HG02610 (cell line): Measurements from ENCODE around the gene TIMD4.
"Not testable (repeated sequence)": the region's sequence is repeated elsewhere in the genome, so short reads cannot be mapped to it uniquely, and the experiment has no call there.

Source experiments
- ATAC-seq: cut with Tn5 transposase; IDR thresholded peaks from one replicate; pipeline ENCODE4 v1.9.1; 2021; ENCODE audit warnings: mild to moderate bottlenecking, moderate library complexity; ENCODE audit not compliant: unreplicated experiment

Gene TIMD4

DNA sequence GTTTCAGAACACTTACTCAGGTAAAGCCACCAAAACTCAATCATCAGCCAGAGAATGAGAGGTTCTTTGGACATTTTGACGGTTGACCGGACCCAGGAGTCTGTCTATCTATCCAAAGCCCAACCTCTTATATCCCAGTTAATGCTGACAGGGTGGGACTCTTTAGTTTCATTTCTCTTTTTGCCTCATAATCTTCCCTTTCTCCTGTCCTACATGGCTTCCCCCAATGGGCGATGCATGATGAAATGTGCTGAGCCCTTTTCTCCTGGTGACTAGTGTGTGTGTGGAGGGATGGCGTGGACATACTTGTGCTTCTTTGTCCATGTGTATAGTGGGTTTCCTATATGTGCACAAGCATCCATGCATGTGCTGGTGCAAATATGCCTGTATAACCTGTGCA, at the start of gene TIMD4:
TSS of gene TIMD4 (minus strand) at position 102 of the 400 bp plus-strand sequence. CDS start at position 74, 28 bp downstream.
- no peak for ATAC-seq

DNA sequence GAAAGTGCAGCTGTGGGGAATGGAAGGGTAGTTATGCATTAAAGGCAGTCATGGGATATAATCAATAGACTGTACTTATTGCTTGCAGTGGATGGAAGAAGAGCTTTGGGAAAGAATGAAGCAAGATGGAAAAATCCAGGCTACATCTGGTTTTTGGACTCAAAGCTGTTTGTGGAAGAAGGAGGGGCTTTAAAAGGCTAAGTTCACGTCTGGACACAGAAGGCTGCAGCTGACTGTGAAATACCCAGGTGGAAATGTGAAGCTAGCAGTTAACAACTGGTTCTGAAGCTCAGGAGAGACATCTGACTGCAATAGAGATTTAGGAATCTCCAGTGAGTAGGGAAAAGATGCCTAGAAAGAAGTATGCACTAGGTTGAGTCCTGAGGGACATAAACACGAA, 43.2 kb upstream of the TIMD4 start:
- no peak for ATAC-seq

DNA sequence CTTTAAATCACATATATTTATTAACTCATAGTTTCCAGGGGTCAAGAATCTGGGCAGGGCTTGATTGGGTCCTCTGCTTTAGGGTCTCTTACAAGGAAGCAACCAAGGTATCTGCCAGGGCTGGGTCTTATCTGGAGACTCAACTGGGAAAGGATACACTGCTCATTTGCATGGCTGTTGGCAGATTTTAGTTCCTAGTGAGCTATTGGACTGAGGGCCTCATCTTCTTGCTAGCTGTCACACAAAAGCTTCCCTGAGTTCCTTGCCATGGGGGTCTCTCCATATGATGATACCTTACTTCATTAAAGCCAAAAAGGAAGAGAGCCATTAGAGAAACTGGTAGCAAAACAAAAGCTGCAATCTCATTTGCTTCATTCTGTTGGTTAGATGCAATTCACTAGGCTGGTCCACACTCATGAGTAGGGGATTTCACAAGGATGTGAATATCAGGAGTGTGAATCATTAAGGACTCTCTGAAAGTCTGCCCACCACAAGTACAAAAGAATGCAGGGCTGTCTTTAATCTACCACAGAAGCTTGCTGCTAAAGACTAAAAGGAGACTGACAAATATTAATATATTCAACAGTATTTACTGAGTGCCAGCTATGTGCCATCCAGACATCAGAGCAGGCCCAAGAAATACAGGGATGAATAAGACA, 42.0 kb upstream of the TIMD4 start:
- ATAC-seq = peak; percentile 86

DNA sequence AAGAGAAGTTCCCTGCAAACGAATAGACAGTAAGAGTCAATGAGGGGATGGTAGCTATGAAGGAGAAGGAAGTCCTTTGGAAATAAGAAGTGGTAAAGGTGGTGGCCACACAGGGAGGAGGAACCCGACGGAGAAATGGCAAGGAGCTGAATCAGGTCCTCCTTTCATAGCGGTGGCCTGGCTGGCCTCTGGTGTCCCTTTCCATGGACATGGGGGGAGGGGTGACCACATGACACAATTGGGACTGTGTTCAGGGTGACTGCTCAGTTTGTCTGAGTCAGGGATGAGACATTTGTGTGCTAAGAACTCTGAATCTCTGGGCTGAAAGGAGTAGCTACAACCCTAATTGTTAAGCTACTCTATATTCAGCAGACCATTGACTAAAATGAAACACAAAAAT, 28.7 kb upstream of the TIMD4 start:
- ATAC-seq = no peak

DNA sequence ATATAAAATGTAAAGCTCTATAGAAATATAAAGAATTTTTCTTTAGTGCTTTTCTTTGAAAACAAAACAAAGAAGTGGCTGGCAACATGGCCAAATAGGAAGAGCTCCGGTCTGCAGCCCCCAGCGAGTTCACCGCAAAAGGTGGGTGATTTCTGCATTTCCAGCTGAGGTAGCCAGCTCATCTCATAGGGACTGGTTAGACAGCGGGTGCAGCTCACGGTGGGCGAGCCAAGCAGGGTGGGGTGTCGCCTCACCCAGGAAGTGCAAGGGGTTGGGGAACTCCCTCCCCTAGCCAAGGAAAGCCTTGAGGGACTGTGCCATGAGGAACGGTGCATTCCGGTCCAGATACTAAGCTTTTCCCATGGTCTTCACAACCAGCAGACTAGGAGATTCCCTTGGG, 21.0 kb upstream of the TIMD4 start:
- no peak for ATAC-seq

DNA sequence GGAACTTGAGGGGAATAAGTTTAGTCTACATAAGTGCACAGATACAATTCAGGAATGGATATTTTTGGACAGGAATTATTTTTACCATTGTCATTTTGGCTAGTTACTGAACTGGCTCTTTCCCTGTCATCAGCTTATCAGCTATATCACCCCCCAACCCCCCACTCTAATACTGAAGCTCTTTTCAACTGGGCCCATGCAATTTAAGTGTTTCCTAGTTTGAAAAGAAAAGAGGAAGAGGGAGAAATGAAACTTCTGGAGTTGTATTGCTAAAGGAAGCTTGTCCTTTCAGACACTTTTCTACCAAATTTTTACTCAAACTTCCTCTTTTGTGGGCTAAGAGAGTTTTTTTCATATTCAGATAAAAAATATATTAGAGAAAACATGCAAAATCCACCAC, 18.5 kb upstream of the TIMD4 start:
- ATAC-seq = no peak

DNA sequence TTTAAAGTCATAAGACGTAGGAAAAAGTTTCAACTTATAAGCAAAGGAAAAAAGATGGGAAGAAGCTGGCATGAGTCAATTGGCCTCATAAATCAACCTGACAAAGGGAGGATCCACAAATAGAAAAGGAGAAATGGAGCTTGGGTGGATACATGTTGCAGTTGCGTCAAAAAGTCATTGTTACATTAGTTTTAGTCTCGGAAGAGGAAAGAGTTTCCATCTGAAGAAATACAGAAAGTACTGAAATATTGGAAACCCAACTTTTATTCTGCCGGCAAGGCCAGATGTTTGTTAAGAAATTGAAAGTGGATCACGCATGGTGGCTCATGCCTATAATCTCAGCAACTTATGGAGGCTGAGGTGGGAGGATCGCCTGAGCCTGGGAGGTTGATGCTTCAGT, 11.3 kb upstream of the TIMD4 start:
- no peak for ATAC-seq

DNA sequence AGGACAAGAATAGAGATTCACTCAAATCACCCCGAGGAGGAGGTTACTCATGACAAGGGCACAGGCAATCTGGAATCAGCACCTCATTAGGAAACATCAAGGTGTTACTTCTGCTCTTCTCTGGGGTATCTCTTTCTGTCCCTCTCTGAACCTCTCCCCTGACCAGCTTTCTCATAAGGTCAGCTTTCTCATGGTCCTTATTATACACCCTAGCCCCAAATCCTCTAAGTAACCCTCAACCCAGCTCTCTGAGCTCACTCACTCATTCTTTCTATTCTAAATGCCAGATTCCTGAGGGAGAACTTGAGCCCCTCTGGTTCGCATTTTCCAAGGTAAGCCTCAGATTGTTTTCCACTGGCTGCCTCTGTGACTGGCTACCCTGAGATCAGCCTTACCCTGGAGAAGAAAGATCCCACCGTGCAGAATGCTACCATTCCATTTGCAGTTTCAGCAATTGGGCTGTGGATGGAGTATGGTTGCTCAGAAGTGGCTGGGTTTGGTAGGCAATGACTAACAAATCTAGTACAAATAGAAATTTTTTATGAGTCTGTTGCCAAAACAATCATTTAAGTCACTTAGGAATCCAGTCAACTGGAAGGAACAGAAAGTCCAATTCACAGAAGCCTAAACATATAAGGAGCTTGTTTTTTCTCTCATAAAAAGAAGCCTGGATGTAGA, 9.0 kb upstream of the TIMD4 start:
- no peak for ATAC-seq

DNA sequence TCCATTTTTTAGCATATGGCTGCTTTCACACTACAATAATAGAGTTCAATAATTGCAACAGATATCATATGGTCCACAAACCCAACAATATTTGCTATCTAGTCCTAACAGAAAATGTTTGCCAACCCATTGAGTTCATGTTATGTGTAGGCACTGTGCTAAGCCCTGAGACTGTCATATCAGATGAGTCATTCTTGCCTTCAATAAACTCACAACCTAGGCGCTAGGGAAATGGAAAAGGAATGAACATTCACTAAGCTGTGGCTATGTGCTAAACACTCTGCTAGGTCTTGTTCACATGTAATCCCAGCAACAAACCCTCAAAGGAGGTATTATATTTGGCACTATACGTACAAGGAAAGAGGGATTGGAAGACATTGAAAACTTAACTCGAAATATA, 8.4 kb upstream of the TIMD4 start:
- ATAC-seq = no peak

DNA sequence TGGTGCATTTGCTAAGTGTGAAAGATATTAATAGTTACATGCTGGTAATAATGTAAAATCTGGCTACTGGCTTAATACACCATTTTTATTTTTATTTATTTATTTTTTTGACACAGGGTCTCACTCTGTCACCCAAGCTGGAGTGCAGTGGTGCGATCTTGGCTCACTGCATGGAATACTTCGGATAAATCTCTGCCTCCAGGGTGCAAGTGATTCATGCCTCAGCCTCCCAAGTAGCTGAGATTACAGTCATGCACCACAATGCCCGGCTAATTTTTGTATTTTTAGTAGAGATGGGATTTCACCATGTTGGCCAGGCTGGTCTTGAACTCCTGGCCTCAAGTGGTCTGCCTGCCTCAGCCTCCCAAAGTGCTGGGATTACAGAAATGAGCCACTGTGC, 4.4 kb upstream of the TIMD4 start:
- ATAC-seq = not testable (repeated sequence)

DNA sequence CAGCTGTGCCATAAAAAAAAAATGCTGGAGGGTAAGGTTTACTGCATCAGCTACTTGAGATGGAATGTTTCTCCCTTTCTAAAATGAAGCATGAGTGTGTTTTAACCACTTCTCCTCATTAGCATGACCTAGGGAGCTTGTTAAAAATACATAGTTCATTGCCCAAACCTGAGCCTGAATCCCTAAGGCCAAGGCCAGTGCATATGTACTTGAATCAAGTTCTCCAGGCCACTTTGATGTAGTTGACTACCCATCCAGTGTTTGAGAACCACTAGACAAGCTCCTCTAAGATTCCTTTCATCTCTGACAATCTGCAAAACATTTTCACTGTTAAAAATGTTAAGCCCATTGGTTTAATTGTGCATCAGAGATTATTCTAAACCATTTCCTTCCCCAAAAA, 6.7 kb downstream of the TIMD4 start:
- ATAC-seq = no peak

DNA sequence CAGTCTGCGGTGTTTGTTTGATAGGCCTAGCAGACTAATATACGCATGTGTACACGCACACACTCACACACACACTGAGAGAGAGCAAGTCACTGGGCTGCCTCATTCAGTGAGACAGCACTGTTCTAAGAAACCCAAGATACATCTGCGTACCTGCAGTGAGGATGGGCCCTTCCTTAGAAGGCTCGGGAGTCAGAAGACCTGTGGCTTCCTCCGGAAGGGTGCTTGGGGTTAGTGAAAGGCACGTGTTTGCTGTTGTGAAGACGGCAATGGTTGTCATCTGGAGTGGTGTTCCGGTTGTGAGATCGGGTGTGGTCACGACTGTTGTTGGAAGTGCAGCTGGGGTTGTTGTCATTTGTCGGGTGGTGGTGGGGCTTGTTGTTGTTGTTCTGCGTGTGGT, 11.7 kb downstream of the TIMD4 start:
- ATAC-seq = no peak

DNA sequence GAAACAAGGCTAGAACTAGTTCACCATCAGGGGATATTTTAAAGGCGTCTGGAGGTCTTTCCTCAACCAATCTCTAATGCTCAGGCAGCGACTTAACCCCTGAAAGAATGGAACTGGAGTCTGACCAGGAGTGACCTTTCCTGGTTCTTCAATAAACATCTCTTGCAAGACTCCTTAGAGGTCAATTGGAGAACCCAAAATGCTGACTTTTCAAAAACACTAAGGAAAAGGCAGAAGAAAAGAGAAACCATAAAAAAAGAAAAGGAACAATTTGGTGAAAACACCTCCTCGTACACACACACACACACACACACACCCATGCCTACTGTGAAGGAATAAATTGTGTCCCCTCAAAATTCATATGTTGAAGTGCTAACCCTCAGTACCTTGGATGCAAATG, 12.3 kb downstream of the TIMD4 start:
- ATAC-seq = no peak

DNA sequence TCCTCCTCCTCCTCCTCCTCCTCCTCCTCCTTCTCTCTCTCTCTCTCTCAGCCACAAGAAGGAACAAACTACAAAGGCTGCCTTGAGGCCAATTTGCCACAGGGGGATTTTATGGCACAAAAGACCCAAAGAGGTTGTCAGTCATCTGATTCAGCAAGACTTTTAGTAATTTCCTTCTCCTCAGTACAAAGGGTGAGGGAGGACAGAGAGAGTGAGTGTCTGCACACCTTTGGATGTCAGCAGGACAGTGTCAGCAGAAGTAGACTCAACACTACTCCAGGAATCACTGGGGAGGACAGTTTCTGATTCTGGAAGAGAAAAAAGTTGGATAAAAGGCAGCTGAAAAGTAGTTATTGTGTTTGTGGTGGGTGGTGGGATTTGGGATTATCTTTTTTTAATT, 13.6 kb downstream of the TIMD4 start:
- no peak for ATAC-seq

DNA sequence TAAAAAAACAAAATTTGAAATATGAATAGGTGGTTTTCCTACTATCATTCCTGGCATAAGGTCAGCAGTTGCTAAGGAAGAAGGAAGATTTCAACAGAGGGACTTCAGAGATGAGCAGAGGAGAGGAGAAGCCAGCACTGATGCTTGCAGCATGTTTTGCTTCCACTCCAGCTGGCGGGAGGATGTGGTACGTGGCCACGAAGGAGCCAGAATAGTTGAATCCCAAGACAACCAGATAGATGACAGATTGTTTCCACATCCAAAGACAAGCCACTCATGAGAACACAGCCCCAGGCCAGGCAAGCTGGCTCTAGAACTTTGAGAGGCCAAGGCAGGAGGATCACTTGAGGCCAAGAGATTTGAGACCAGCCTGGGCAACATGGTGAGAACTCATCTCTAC, 15.1 kb downstream of the TIMD4 start:
- no peak for ATAC-seq

DNA sequence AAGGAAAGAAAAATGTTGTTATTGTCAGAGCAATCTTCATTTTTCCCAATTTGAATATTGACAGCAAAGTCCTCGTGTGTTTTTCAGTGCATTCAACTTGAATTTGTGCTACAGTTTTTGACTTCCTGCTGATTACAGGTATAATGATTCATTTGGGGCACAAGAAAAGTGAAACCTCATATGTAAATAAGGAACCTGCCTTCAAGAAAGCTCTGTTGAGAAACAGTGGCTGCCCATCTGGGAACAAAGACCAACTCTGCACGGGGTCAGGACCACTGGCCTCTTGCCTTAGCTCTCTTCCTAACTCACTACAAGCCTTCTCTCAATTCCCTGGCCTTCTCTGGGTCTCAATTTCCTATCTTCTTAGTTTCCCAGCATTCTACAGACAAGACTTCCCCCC, 21.0 kb downstream of the TIMD4 start:
- ATAC-seq = peak; percentile 97

DNA sequence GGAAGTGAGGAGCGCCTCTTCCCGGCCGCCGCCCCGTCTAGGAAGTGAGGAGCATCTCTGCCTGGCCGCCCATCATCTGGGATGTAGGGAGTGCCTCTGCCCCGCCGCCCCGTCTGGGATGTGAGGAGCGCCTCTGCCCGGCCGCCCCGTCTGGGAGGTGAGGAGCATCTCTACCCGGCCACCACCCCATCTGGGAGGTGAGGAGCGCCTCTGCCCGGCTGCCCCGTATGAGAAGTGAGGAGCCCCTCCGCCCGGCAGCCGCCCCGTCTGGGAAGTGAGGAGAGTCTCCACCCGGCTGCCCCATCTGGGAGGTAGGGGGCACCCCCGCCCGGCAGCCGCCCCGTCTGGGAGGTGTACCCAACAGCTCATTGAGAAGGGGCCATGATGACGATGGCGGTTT, 22.6 kb downstream of the TIMD4 start:
- not testable (repeated sequence) for ATAC-seq

DNA sequence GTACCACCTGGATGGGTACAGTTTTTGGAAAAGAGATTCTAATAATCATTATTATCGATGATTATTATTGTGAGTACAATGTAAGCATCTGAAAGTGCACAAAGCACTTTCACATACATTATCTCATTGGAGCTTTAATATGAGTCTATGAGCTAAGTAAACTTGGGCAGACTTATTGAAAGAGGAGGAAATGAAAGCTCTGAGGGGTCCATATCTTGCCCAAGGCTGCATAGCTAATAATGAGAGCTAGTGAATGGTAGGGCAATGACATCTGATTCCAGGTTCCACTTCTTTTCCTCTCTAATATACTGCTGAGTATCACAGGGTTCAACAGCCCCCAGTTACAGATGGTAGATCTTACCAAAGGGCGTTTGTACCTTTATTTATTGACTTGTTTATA, 26.1 kb downstream of the TIMD4 start:
- ATAC-seq = no peak

DNA sequence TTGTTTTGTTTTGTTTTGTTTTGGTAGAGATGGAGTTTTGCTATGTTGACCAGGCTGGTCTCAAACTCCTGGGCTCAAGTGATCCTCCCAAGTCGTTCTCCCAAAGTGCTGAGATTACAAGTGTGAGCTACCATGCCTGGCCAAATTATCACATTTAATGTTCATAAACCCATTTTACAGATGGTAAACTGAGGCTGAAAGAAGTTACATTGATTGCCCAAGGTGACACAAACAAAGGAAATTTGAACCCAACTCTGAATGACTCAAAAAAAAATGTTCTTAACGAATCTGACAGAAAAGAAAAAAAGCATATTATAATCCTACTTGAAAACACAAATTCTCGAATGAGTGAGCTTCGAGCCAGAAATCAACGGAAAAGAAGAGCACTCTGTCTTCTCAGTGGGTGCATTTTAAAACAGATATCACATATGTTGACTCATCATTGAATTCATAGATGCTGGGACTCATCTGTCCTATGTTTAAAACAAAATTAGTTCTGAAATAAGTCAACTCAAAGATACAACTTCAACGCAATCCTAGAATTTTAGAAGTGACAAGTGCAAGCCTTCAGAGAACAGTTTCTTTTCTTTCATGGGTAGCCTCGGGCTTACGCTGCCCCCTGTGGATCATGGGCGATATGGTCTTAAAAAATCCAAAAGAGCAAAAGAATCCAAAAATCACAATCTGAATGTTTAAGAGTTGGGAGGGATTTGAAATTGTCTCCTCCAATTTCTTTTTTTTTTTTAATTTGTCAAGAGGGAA, 28.4 kb downstream of the TIMD4 start:
- peak; percentile 51 for ATAC-seq

DNA sequence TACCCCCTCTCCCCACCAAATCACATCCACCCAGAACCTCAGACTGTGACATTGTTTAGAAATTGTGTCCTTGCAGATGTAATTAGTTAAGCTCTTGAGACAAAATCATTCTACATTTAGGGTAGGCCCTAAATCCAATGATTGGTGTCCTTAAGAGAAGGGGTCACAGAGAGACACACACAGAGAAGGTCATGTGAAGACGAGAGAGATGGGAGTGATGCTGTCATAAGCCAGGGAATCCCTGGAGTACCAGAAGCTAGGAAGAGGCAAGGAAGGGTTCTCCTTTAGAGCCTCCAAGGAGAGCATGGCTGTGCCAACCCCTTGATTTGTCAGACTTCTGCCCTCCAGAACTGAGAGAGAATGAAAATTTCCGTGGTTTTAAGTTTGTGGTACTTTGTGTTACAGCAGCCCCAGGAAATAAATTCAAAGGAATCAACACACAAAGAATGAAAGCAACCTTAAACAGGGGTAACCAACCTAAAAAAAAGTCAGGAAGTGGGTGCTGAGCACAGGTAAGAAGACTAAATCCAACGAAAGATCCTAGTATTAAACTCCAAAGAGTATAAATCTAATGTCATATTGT, 33.6 kb downstream of the TIMD4 start:
- ATAC-seq = no peak

DNA sequence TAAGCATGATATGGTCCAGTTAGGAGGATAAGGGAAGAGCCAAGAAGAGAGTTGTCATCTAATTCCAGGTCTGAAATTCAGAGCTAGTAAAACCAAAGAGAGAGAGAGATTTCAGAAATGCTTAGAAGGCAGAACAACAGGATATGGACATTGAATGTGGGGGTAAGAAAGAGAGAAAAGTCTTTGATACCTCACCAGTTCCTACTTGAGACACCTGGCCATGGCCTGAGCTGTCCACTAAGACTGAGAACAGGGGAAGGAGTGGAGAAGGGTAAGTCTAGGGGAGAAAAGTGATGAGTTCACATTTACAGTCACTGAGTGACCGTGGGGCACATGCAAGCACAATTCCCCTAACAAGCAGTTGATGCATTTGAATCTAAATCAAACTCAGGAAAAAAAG, 35.5 kb downstream of the TIMD4 start:
- ATAC-seq = no peak

DNA sequence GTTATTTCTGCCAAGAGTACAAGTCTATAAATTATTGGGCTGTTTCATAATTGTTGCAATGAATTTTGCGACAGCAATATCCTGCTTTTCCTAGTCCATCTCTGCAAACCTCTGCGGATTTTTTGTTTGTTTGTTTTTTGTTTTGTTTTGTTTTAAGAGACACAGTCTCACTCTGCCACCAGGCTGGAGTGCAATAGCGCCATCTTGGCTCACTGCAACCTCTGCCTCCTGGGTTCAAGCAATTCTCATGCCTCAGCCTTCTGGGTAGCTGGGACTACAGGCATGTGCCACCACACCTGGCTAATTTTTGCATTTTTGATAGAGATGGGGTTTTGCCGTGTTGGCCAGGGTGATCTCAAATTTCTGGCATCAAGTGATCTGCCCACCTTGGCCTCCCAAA, 37.3 kb downstream of the TIMD4 start:
- not testable (repeated sequence) for ATAC-seq
